NCI-H1105 treated with DMSO at 0.1 percent for 48 hours (cell line): ENCODE results near the gene KLHL22.
A peak's percentile ranks its signal among the peaks of the same experiment; 100 is the strongest.
"Not testable (repeated sequence)": the region's sequence is repeated elsewhere in the genome, so short reads cannot be mapped to it uniquely, and the experiment has no call there.

Experiments
- DNase-seq: peaks from one replicate; lab custom pipeline; 2025; lab: John Stamatoyannopoulos, UW

The KLHL22 gene

GRCh38 chr22:20400606-20401375 lies 94.8 kb downstream of the KLHL22 start:
- no peak for DNase-seq

GRCh38 chr22:20399866-20400605 lies 95.6 kb downstream of the KLHL22 start:
- DNase-seq, result no peak

- DNase-seq, result no peak
These were observed 97.2 kb downstream of the KLHL22 start for GRCh38 chr22:20398420-20398819.

- no peak for DNase-seq
These were observed 98.1 kb downstream of the KLHL22 start for GRCh38 chr22:20397498-20397897.

- DNase-seq, result no peak
These were observed 99.0 kb downstream of the KLHL22 start for GRCh38 chr22:20396639-20397038.

GRCh38 chr22:20395907-20396287 lies 99.7 kb downstream of the KLHL22 start:
- DNase-seq, result no peak

- DNase-seq, result no peak
These were observed 100.3 kb downstream of the KLHL22 start for GRCh38 chr22:20395181-20395906.

GRCh38 chr22:20393705-20394476 lies 101.7 kb downstream of the KLHL22 start, which contains the start of gene ZNF74:
Gene ZNF74 (plus strand): TSS chr22:20394151. CDS start chr22:20394629, 478 bp downstream.
- peak; percentile 91 for DNase-seq

GRCh38 chr22:20392983-20393704 lies 102.5 kb downstream of the KLHL22 start:
- no peak for DNase-seq

- DNase-seq, result not testable (repeated sequence)
These were observed 103.2 kb downstream of the KLHL22 start for GRCh38 chr22:20392365-20392881.
